ENCODE measurements around the gene RAB44. TPM values are rescaled to one million over a fixed set of nuclear protein-coding genes. Genes with fewer than 3 reads are reported as not detected.

The RAB44 gene
- total RNA-seq, 1 donor = not detected

- no peak for TF ChIP-seq CTCF (IDR thresholded peaks at IDR 0.05; ENCODE audit: insufficient read depth, low read length)
- DNase-seq (ENCODE audit: low read depth) = no peak
Observed at GRCh38 chr6:36737043-36737785, 39.6 kb downstream of the RAB44 start.

GRCh38 chr6:36738108-36738507 is 40.5 kb downstream of the RAB44 start:
- H3K4me3 ChIP-seq (ENCODE audit: low read depth, low read length) = no peak overlapping the region
- TF ChIP-seq CTCF (IDR thresholded peaks at IDR 0.05; ENCODE audit: insufficient read depth, low read length) = no peak
- no peak for DNase-seq (ENCODE audit: low read depth)

More at GRCh38 chr6:36737043-36737785, 39.6 kb downstream of the RAB44 start:
- H3K4me3 ChIP-seq (ENCODE audit: low read depth, low read length) = no peak overlapping the region

DNA sequence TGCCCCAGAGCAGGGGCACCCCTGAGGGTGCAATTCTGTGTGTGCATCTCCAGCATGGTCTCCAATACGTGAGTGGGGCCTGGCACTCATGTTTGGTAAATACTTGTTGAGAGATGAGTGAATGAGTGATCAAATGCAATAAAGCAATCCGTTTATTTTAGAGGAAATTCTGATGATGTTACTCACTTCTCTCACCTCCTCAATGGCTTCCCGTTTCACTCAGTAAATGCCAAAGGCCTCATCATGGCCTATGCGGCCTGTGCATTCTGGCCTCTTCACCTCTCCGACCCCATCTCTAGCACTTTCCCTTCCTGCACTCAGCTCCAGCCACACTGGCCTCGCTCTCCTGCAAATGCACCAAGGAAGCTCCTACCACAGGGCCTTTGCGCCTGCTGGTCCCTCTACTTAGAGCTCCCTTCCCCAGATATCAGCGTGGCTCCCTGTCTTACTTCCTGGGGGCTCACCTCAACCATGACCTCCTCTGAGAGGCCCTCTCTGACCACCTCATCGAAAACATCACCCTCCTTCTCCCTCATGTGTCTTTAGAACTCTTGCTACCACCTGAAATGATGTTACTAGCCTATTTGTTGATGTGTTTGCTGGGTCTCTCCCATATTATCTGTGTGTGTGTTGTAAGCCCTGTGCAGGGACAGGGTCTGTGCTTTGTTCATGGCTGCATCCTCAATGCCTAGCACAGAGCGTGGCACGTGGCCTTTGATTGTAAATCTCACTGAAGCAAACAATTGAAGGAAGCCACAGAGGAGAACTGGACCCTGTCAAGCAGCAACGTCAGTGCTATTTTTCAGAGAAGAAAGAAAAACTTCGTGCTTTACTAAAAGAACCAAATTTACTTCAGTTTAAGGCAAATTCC is 42.6 kb downstream of the RAB44 start:
- no peak for DNase-seq (ENCODE audit: low read depth)
- no peak for TF ChIP-seq CTCF (IDR thresholded peaks at IDR 0.05; ENCODE audit: insufficient read depth, low read length)
- H3K4me3 ChIP-seq (ENCODE audit: low read depth, low read length) = no peak overlapping the region

DNA sequence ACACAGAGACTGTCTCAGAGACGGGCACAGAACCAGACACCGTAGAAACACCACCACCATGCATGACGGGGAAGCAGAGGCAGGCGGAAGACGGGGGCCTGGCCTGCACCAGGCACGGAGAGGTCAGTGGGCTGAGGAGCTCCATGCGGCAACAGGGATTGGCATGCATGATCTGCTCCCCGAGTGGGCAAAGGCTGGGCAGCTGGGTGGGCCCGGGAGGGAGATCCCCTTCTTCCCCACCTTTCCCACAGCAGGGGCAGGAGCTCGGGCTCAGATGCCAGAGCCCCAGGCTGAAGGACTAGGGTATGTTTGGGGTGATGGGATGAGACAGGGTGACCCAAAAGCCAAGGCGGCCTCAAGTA is 43.2 kb downstream of the RAB44 start:
- no peak for DNase-seq (ENCODE audit: low read depth)
- H3K4me3 ChIP-seq (ENCODE audit: low read depth, low read length) = no peak overlapping the region
- TF ChIP-seq CTCF (IDR thresholded peaks at IDR 0.05; ENCODE audit: insufficient read depth, low read length) = no peak

DNA sequence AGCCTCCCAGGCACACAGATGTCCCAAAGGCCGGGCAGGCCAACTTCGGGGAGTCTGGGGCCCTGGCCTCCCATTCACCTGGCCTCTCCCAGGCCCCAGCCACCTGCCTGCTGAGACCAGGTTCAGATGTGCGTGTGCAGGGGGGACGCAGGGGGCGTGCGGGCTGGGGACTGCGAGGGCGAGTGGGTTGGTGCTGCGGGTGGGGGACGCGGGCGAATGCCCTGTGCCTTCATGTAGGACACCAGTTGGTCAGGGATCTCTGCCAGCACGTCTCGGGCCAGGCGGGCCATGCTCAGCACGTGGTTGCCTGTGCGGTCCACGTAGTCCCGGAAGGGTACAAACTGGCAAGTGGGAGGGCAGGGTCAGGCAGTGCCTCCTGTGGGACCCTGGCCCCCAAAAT is 44.5 kb downstream of the RAB44 start:
- H3K4me3 ChIP-seq (ENCODE audit: low read depth, low read length) = no peak overlapping the region
- no peak for DNase-seq (ENCODE audit: low read depth)
- no peak for TF ChIP-seq CTCF (IDR thresholded peaks at IDR 0.05; ENCODE audit: insufficient read depth, low read length)

DNA sequence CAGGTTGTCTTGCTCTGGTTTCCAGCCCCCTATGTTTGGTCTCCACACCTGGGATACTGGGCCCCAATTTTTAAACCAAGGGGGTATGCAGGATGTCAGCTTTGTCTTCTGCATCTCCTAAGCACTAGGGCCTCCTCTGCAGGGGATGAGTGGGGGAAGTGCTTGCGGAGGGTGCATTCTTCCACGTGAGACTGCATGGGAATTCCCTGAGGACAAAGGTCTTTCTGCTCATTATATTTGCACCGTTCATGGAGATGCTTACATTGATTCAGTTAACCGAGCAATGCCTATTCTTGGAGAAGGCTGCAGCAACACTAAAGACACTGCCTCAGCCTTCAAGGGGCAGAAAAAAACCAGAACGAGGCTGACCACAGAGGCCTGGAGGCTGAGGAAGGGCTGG is 45.4 kb downstream of the RAB44 start:
- no peak for TF ChIP-seq CTCF (IDR thresholded peaks at IDR 0.05; ENCODE audit: insufficient read depth, low read length)
- H3K4me3 ChIP-seq (ENCODE audit: low read depth, low read length) = no peak overlapping the region
- DNase-seq (ENCODE audit: low read depth) = no peak

Measured in fibroblast of the aortic adventitia (primary cell).